COR-L47 (cell line): Measurements from ENCODE around the gene UTP25.
"Not testable (repeated sequence)": the region's sequence is repeated elsewhere in the genome, so short reads cannot be mapped to it uniquely, and the experiment has no call there.

Source experiments
- DNase-seq: peaks from one replicate; lab custom pipeline; 2025; lab: John Stamatoyannopoulos, UW

UTP25 gene

GRCh38 chr1:209871430-209871829 is 43.7 kb downstream of the UTP25 start:
- DNase-seq = no peak

GRCh38 chr1:209873067-209873799 is 45.5 kb downstream of the UTP25 start:
- DNase-seq = peak; percentile 39

GRCh38 chr1:209875515-209875914 is 47.7 kb downstream of the UTP25 start:
- peak; percentile 89 for DNase-seq

DNA sequence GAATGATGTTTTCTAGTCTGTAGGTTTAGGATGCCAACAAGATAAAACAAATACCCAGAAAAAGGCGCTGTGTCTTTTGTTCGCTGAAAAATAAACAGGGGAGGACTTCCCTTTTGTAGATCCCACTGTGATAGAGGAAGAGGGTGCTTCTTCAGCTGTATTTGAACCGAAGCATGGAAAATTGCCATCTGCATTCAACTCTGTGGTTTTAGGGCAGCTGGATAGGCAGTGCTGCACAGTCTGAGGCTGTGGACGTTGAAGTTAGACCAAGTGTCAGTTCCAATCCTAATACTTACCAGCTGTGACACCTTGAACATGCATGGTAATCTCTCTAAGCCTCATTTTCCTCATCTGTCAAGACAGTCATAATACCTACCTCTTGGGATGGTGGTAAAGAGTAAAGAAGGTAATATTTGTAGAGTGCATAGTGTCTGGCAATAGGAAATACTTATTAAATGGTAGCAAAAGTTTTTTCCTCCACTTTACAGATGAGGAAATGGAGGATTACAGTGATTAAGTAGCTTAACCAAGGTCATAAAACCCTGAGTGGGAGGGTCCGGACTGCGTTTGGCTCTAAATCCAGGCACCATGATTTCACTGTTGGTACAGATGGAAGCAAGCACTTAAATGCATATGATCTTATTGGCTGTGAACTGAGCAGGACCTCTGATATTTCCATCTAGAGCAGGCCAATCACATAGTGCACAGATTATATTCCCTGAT is 48.5 kb downstream of the UTP25 start:
- peak; percentile 29 for DNase-seq

DNA sequence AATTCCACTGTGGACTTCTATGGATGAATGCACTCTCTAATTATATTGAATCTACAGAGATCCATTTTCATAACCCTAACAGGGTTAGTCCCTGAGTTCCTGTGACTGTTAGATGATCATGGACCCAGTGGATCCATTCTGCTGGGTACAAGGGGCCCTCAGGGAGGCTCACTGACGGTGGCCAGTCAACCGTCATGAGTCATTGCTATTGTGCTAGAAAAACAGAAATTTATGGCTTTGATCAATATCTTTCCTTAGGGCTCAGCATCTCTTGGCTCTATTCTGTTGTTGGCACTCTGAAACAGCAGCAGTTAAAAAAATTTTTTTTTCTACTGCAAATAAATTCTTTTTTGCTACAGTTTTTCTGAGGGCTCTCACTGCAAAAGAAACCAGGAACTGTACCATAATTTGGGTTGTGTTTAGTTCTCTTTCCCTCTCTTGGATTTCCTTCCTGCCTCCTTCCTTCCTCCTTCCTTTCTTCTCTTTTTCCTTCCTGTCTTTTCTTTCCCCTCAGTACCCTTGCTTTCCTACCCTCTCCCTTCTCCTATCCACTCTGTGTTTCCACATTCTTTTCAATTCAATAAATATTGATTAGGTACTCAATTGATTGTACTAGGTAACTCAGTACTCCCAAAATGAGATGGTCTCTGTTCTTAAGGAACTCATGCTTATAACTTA is 49.5 kb downstream of the UTP25 start:
- no peak for DNase-seq

GRCh38 chr1:209878964-209879363 is 51.2 kb downstream of the UTP25 start:
- no peak for DNase-seq

DNA sequence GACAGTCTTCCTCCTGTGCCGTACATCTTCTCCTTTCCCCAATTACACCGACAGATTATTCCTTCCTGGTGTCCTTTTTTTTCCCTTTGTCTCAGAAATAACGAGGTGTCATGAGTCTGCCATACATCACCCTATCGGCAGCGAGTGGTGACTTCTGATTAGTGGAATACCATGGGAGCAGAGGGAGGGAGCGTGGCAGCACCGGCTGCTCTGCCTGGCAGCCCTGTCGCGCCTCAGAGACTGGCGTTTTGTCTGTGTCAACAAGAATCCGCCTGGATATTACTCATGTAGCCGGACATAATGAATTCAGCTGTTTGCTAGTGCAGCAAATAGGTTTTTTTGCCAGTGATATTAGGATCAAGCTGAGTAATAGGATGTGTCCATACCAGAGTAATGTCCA is 51.8 kb downstream of the UTP25 start:
- peak; percentile 77 for DNase-seq

GRCh38 chr1:209880031-209880430 is 52.3 kb downstream of the UTP25 start:
- DNase-seq = no peak

GRCh38 chr1:209881619-209882018 is 53.8 kb downstream of the UTP25 start:
- no peak for DNase-seq

- no peak for DNase-seq
Measured at GRCh38 chr1:209882286-209882685, 54.5 kb downstream of the UTP25 start.

DNA sequence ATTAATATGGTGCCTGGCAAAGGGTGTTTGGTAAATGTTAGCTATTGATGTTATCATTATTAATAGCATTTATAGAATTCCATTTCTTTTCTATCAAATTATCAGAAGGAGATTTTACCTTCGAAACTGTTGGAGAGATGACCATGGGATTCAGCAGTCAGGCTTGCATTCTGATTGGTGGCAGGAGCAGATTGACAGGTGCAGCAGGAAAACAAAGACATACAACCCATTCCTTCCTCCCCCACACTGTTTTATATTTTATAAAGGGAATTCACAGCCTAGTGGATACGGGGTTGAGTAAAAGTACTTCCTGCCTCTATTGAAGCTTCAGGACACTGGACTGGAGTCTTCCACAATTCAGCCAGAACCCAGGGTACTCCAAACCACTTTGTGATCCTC is 55.2 kb downstream of the UTP25 start:
- DNase-seq = no peak

- no peak for DNase-seq
Measured at GRCh38 chr1:209883341-209883971, 55.7 kb downstream of the UTP25 start.

DNA sequence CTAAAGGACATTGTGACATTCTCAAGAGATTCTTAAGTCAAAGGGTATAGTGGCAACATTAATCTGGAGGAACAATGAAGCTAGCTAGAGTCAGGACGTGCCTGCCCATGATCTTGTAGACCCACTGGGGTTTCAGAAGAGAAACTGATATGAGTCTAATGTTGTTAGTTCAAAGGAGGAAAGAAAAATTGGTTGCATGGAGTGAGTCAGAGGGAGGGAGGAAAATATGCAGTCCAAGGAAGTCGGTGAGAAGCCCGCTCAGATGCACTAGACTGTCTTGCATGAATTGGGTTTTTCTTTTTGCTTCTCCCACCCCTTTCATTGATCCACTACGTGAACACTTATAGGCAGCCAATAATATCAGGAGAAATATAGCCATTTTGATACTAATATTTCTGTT is 56.5 kb downstream of the UTP25 start:
- no peak for DNase-seq

DNA sequence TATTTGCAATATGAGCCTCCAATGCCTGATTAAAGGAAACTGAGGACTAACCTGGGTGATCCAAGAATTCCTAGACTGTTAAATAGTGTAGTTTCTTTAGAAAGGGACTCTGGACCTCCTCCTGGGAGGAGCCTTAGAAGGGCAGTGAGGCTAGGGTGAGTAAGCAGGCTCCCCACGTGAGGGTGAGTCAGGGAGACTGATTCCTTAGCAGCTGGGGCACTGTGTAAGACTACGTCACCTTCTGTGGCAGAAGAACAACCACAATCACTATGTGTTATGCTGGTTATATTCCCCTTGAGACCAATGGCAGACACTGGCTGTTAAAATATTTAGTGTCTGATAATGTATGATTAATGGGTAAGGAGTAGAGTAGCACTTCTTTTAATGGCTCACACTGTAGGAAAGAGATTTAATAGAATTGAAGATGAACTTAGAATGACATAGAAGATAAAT is 56.9 kb downstream of the UTP25 start:
- DNase-seq = no peak

DNA sequence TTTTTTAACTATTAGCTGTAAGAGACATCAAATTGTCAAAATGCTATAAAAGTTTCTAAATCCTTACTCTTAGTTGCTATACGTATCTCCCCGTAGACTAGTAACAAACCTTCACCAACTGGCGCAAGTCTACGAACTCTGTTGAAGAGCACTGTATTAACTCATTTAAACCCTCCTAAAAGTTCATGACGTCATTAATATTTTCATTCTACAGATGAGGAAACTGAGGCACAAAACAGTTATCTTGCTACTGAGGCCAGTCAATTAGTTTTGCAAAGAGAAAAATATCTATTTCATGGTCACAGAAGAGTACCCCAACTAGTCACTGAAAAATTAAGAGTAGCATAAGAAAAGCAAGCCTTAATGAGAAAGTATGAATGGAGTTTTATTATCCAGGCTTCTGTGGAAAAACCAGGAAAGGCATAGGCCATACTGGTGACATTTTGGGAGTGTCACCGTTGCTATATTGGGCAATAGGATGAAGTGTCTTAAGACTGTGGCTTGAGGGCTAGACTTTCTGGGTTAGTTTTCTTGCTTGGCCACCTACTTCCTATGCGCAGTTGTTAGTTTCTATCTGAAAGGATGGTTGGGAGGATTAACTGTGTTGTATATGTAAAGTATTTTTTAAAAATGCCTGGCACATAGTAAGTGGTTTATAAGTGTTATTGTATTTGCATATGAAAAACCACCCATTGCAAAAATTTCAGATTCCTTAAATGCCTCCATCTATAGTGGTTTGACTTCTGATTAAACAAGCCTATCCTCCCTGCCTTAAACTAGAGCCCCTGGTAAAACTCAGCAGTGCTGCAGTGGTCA is 57.8 kb downstream of the UTP25 start:
- no peak for DNase-seq

GRCh38 chr1:209886219-209886536 is 58.4 kb downstream of the UTP25 start:
- peak; percentile 39 for DNase-seq

DNA sequence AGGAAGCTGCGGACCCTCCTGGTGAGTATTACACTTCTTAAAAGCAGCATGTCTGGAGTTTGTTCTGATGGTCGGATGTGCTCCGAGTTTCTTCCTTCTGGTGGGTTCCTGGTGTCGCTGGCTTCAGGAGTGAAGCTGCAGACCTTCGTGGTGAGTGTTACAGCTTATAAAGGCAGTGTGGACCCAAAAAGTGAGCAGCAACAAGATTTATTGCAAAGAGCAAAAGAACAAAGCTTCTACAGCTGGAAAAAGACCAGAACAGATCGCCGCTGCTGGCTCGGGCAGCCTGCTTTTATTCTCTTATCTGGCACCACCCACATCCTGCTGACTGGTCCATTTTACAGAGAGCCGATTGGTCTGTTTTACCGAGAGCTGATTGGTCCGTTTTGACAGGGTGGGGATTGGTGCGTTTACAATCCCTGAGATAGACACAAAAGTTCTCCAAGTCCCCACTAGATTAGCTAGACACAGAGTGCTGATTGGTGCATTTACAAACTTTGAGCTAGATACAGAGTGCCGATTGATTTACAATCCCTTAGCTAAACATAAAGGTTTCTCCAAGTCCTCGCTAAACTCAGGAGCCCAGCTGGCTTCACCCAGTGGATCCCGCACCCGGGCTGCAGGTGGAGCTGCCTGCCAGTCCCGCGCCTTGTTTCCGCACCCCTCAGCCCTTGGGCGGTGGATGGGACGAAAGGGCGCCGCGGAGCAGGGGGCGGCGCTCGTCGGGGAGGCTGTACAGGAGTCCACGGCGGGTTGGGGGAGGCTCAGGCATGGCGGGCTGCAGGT is 60.7 kb downstream of the UTP25 start:
- DNase-seq = not testable (repeated sequence)

DNA sequence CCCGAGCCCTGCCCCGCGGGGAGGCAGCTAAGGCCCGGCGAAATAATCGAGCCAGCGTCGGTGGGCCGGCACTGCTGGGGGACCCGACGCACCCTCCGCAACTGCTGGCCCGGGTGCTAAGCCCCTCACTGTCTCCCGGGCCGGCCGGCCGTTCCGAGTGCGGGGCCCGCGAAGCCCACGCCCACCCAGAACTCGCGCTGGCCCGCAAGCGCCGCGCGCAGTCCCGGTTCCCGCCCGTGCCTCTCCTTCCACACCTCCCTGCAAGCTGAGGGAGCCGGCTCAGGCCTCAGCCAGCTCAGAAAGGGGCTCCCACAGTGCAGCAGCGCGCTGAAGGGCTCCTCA is 61.3 kb downstream of the UTP25 start:
- no peak for DNase-seq

GRCh38 chr1:209890641-209891330 is 63.0 kb downstream of the UTP25 start:
- DNase-seq = no peak

DNA sequence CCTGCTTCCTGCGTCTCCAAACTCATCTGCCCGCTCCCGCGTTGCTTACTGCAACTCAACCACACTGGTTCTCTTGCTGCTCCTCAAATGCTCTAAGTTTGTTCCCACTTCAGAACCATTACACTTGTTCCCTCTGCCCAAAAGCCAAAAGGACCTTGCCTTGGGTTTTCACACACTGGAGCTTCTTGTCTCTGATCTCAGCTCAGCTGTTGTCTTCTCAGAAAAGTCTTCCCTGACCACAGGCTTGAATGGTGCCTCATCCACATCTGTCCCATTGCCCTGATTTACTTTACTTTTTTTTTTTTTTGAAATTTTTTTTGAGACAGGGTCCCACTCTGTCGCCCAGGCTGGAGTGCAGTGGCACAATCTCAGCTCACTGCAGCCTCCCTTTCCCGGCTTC is 66.0 kb downstream of the UTP25 start:
- DNase-seq = no peak

GRCh38 chr1:209895709-209896108 is 67.9 kb downstream of the UTP25 start:
- DNase-seq = no peak
